HL-60 (cell line): Measurements from ENCODE around the gene LEMD3.

ENCODE experiments used
- TF ChIP-seq, protein P1 (sequence below): IDR thresholded peaks from one replicate; pipeline ENCODE4 v1.5.1; 2011; ENCODE audit warnings: low read length, control low read depth, inconsistent platforms; ENCODE audit not compliant: insufficient read depth
- TF ChIP-seq, protein P2 (sequence below): IDR thresholded peaks from 2 replicates; pipeline ENCODE4 v1.6.1; 2012; ENCODE audit warnings: low read depth; ENCODE audit not compliant: insufficient replicate concordance

DNA sequence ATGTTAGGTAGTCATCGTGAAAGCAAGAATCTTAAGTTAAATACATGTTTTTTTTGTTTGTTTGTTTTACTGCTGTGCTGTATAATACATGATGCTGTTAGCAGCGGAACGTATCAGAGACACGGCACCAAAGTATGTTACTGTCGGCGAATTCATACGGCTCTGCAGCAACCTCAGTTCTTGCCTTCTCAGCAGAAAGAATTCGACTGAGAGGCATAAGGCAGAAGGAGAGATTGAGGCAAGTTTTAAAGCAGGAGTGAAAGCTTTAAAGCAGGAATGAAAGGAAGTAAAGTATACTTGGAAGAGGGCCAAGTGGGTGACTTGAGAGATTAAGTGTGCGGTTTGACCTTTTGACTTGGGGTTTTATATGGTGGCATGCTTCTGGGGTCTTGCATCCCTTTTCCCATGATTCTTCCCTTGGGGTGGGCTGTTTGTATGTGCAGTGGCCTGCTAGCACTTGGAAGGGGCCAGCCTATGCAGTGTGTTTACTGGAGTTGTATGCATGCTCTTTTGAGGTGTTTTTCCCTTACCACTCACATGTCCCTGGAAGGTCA lies 23.7 kb downstream of the LEMD3 start:
- TF ChIP-seq, protein P1, sequence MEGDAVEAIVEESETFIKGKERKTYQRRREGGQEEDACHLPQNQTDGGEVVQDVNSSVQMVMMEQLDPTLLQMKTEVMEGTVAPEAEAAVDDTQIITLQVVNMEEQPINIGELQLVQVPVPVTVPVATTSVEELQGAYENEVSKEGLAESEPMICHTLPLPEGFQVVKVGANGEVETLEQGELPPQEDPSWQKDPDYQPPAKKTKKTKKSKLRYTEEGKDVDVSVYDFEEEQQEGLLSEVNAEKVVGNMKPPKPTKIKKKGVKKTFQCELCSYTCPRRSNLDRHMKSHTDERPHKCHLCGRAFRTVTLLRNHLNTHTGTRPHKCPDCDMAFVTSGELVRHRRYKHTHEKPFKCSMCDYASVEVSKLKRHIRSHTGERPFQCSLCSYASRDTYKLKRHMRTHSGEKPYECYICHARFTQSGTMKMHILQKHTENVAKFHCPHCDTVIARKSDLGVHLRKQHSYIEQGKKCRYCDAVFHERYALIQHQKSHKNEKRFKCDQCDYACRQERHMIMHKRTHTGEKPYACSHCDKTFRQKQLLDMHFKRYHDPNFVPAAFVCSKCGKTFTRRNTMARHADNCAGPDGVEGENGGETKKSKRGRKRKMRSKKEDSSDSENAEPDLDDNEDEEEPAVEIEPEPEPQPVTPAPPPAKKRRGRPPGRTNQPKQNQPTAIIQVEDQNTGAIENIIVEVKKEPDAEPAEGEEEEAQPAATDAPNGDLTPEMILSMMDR, result no peak
- TF ChIP-seq, protein P2, sequence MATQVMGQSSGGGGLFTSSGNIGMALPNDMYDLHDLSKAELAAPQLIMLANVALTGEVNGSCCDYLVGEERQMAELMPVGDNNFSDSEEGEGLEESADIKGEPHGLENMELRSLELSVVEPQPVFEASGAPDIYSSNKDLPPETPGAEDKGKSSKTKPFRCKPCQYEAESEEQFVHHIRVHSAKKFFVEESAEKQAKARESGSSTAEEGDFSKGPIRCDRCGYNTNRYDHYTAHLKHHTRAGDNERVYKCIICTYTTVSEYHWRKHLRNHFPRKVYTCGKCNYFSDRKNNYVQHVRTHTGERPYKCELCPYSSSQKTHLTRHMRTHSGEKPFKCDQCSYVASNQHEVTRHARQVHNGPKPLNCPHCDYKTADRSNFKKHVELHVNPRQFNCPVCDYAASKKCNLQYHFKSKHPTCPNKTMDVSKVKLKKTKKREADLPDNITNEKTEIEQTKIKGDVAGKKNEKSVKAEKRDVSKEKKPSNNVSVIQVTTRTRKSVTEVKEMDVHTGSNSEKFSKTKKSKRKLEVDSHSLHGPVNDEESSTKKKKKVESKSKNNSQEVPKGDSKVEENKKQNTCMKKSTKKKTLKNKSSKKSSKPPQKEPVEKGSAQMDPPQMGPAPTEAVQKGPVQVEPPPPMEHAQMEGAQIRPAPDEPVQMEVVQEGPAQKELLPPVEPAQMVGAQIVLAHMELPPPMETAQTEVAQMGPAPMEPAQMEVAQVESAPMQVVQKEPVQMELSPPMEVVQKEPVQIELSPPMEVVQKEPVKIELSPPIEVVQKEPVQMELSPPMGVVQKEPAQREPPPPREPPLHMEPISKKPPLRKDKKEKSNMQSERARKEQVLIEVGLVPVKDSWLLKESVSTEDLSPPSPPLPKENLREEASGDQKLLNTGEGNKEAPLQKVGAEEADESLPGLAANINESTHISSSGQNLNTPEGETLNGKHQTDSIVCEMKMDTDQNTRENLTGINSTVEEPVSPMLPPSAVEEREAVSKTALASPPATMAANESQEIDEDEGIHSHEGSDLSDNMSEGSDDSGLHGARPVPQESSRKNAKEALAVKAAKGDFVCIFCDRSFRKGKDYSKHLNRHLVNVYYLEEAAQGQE, result no peak
